Measurements from ENCODE around the gene ZNF566. TPM values are rescaled to one million over a fixed set of nuclear protein-coding genes. Genes with fewer than 3 reads are reported as not detected.

ZNF566 gene
- polyA plus RNA-seq, 1 of the 3 experiments (the other 2 are of a cell fraction), result 1.7 TPM

- peak overlapping the region; percentile 73 to 74 for H3K4me3 ChIP-seq (ENCODE audit: low read depth in 2 of 2, low read length in 1 of 2)
- peak overlapping the region; percentile 79 for H3K4me2 ChIP-seq
- no peaks in the 10 kb centered on the region for H3F3A ChIP-seq (replicated peaks; ENCODE audit: insufficient read depth)
- peaks cover 18 to 43% of the 10 kb centered on the region in 2 experiments for H3K36me3 ChIP-seq (replicated peaks in 1 of 2; ENCODE audit: control insufficient read depth in 1 of 2, insufficient read depth in 2 of 2, low read length in 1 of 2)
- peak overlapping the region; percentile 86 to 96 for H3K27ac ChIP-seq (ENCODE audit: low read depth in 2 of 2, low read length in 1 of 2)
- H4K20me1 ChIP-seq (ENCODE audit: insufficient read depth), result no peaks in the 10 kb centered on the region
- H3K9me3 ChIP-seq, result no peaks in the 10 kb centered on the region
- no peak for TF ChIP-seq REST (IDR thresholded peaks at IDR 0.05; ENCODE audit: low read depth, low read length)
- no peak for TF ChIP-seq RFX5 (IDR thresholded peaks at IDR 0.05; ENCODE audit: low read length)
- no peak for TF ChIP-seq CTCF (IDR thresholded peaks at IDR 0.05)
- no peak for TF ChIP-seq IRF3 (IDR thresholded peaks at IDR 0.05; ENCODE audit: low read depth, low read length)
- no peak for TF ChIP-seq RAD21 (IDR thresholded peaks at IDR 0.05; ENCODE audit: low read length)
- TF ChIP-seq, protein P1, sequence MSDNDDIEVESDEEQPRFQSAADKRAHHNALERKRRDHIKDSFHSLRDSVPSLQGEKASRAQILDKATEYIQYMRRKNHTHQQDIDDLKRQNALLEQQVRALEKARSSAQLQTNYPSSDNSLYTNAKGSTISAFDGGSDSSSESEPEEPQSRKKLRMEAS (IDR thresholded peaks at IDR 0.05; ENCODE audit: low read depth), result no peak
- no peak for TF ChIP-seq EP300 (IDR thresholded peaks at IDR 0.05; ENCODE audit: borderline replicate concordance in 1 of 2, low read depth in 1 of 2, low read length in 1 of 2)
- TF ChIP-seq FOXJ3 (CRISPR knock-in tag; IDR thresholded peaks at IDR 0.05), result no peak
- H3K9ac ChIP-seq, result peak overlapping the region; percentile 84
- H3K79me2 ChIP-seq (ENCODE audit: insufficient read depth), result peaks cover 59% of the 10 kb centered on the region
- H3K27me3 ChIP-seq (ENCODE audit: insufficient read depth), result no peaks in the 10 kb centered on the region
- no peak for DNase-seq
- 39% methylated on average over 5 of the region's 5 CpGs for WGBS (ENCODE audit: low lambda C conversion rate)
- ChIA-PET POLR2A (interaction anchor here (1.0 to 1.4 kb wide), 2 partner anchors 78 to 148 kb away, joined by 3 to 5 read pairs; partner anchors contain the start of genes ZFP14 and ZNF382), CTCF (interaction anchor here (0.6 kb wide), 1 partner anchor 39 kb away, joined by 3 read pairs; no protein-coding TSS in a partner anchor)
- H3K9me2 ChIP-seq, result no peaks in the 10 kb centered on the region
- H3K4me1 ChIP-seq (ENCODE audit: control insufficient read depth in 1 of 2, insufficient read depth in 2 of 2, low read depth in 1 of 2, low read length in 1 of 2), result no peaks in the 10 kb centered on the region; a peak in 2 of 4 replicates
- H2AFZ ChIP-seq (ENCODE audit: low read depth), result peak overlapping the region; percentile 94
Observed at GRCh38 chr19:36527341-36527740, 38.0 kb upstream of the ZNF566 start.

- Histone ChIP-seq H3K9me2 (no peaks in the 10 kb centered on the region), H3K36me3 (replicated peaks in 1 of 2; ENCODE audit: control insufficient read depth in 1 of 2, insufficient read depth in 2 of 2, low read length in 1 of 2) (peaks cover 19 to 50% of the 10 kb centered on the region in 2 experiments), H3K79me2 (ENCODE audit: insufficient read depth) (peaks cover 66% of the 10 kb centered on the region), H3F3A (replicated peaks; ENCODE audit: insufficient read depth) (no peaks in the 10 kb centered on the region), H3K27ac (ENCODE audit: low read depth in 2 of 2, low read length in 1 of 2) (no peak overlapping the region; a peak in 1 of 4 replicates), H2AFZ (ENCODE audit: low read depth) (no peak overlapping the region), H3K9ac (no peak overlapping the region), H3K4me3 (ENCODE audit: low read depth in 2 of 2, low read length in 1 of 2) (peak overlapping the region in 1 of 2 experiments; percentile 73; a peak in 1 of 4 replicates), H3K9me3 (no peaks in the 10 kb centered on the region), H3K4me1 (ENCODE audit: control insufficient read depth in 1 of 2, insufficient read depth in 2 of 2, low read depth in 1 of 2, low read length in 1 of 2) (no peaks in the 10 kb centered on the region; a peak in 2 of 4 replicates), H4K20me1 (ENCODE audit: insufficient read depth) (no peaks in the 10 kb centered on the region), H3K4me2 (peak overlapping the region; percentile 79), H3K27me3 (ENCODE audit: insufficient read depth) (no peaks in the 10 kb centered on the region)
- DNase-seq, result no peak
- 91% methylated on average over 5 of the region's 5 CpGs for WGBS (ENCODE audit: low lambda C conversion rate)
- ChIA-PET CTCF (no interaction called here), POLR2A (no interaction called here)
- TF ChIP-seq GABPA (IDR thresholded peaks at IDR 0.05; ENCODE audit: low read depth) (no peak), CHD2 (IDR thresholded peaks at IDR 0.05; ENCODE audit: low read length, partially characterized antibody) (no peak), ZBTB33 (IDR thresholded peaks at IDR 0.05; ENCODE audit: borderline replicate concordance, low read depth) (no peak), PBX3 (IDR thresholded peaks at IDR 0.05) (no peak), GATA2 (CRISPR knock-in tag; IDR thresholded peaks at IDR 0.05) (no peak), EZH2phosphoT487 (IDR thresholded peaks at IDR 0.05; ENCODE audit: borderline replicate concordance, low read depth) (no peak), RAD21 (IDR thresholded peaks at IDR 0.05; ENCODE audit: low read length) (no peak)
- TF ChIP-seq, protein P2, sequence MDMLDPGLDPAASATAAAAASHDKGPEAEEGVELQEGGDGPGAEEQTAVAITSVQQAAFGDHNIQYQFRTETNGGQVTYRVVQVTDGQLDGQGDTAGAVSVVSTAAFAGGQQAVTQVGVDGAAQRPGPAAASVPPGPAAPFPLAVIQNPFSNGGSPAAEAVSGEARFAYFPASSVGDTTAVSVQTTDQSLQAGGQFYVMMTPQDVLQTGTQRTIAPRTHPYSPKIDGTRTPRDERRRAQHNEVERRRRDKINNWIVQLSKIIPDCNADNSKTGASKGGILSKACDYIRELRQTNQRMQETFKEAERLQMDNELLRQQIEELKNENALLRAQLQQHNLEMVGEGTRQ (IDR thresholded peaks at IDR 0.05; ENCODE audit: borderline replicate concordance, low read depth, low read length), result no peak
Observed at GRCh38 chr19:36526581-36526980, 37.2 kb upstream of the ZNF566 start.
